Sigmoid colon (tissue), 7 donors: ENCODE data around the gene ABCF2. TPM values are rescaled to one million over a fixed set of nuclear protein-coding genes. Genes with fewer than 3 reads are reported as not detected.

Experiments
- DNase-seq: peaks from one replicate; pipeline ENCODE4 v3.0.0-alpha.2; 2019
- H3K27ac ChIP-seq, 4 donors: fragments of 200-600 bp; sonication (generic); one replicate each; pipeline ENCODE4 v1.5.1; 2016 to 2019; ENCODE audit warnings: mild to moderate bottlenecking in 1 of 4
- H3K27me3 ChIP-seq, 3 donors: fragments of 200-600 bp; sonication (generic); one replicate each; pipeline ENCODE4 v1.5.1; 2019; ENCODE audit warnings: mild to moderate bottlenecking in 1 of 3
- H3K36me3 ChIP-seq, 4 donors: fragments of 200-600 bp; sonication (generic); one replicate each; pipeline ENCODE4 v1.5.1; 2016 to 2019
- H3K4me1 ChIP-seq, 4 donors: fragments of 200-600 bp; sonication (generic); one replicate each; pipeline ENCODE4 v1.5.1; 2017 to 2019
- H3K4me3 ChIP-seq, 4 donors: fragments of 200-600 bp; sonication (generic); one replicate each; pipeline ENCODE4 v1.5.1; 2017 to 2019; ENCODE audit warnings: mild to moderate bottlenecking in 2 of 4, moderate library complexity in 1 of 4
- H3K9me3 ChIP-seq, 4 donors: fragments of 200-600 bp in 3 of 4; sonication (generic) in 3 of 4; one replicate each; pipeline versions ENCODE4 v1.5.1 to v1.6.1; 2013 to 2019
- EP300 ChIP-seq, 4 donors: sonication (generic); formaldehyde crosslinking; IDR thresholded peaks; one replicate each; pipeline ENCODE4 v1.6.1; 2017; ENCODE audit warnings: antibody characterized with exemption in 4 of 4
- POLR2A ChIP-seq, 2 donors: fragments of 450-650 bp; IDR thresholded peaks; one replicate each; pipeline ENCODE4 v1.6.1; 2016; ENCODE audit warnings: antibody characterized with exemption in 2 of 2, mild to moderate bottlenecking in 2 of 2, moderate library complexity in 2 of 2
- POLR2AphosphoS5 ChIP-seq, 4 donors: sonication (generic); formaldehyde crosslinking; IDR thresholded peaks; one replicate each; pipeline ENCODE4 v1.6.1; 2017; ENCODE audit warnings: antibody characterized with exemption in 4 of 4
- WGBS, 2 donors: extraction: QIAGEN DNeasy Blood & Tissue Kit; methylation state at CpG; one replicate each; pipeline ENCODE4 v1.1.7; 2013; 5-methylcytosine and 5-hydroxymethylcytosine counted together
- intact Hi-C: fragments of 100-400 bp; cut with DNase I; formaldehyde crosslinking; loops from one replicate; pipeline ENCODE4 v1.15.1; 2023
- polyA plus RNA-seq, 3 donors: library from polyadenylated mRNA; stranded (reverse); fragments of 200-250 nt; gene quantifications; one replicate each; pipeline ENCODE4 v1.2.3, GENCODE V29; 2013
- total RNA-seq, 4 donors: library from RNA; depleted of rRNA; stranded (reverse); fragments of >200 nt; gene quantifications; one replicate each; pipeline ENCODE4 v1.1.0, GENCODE V29; 2016
- TF ChIP-seq, protein P1 (sequence below), 4 experiments: fragments of 450-650 bp in 3 of 4; fragments of 200-600 bp in 1 of 4; IDR thresholded peaks; one replicate each; pipeline ENCODE4 v1.5.1; 2016 to 2019; ENCODE audit warnings: antibody characterized with exemption in 4 of 4, mild to moderate bottlenecking in 3 of 4, moderate library complexity in 2 of 4
- donor health status: healthy with polysubstance abuse.
- donor health status: Bipolar disorder and iron deficiency.
- donor health status: healthy.

The ABCF2 gene
- total and polyA plus RNA-seq, 7 donors = 18.3 to 34.6 (median 28.2) TPM

DNA sequence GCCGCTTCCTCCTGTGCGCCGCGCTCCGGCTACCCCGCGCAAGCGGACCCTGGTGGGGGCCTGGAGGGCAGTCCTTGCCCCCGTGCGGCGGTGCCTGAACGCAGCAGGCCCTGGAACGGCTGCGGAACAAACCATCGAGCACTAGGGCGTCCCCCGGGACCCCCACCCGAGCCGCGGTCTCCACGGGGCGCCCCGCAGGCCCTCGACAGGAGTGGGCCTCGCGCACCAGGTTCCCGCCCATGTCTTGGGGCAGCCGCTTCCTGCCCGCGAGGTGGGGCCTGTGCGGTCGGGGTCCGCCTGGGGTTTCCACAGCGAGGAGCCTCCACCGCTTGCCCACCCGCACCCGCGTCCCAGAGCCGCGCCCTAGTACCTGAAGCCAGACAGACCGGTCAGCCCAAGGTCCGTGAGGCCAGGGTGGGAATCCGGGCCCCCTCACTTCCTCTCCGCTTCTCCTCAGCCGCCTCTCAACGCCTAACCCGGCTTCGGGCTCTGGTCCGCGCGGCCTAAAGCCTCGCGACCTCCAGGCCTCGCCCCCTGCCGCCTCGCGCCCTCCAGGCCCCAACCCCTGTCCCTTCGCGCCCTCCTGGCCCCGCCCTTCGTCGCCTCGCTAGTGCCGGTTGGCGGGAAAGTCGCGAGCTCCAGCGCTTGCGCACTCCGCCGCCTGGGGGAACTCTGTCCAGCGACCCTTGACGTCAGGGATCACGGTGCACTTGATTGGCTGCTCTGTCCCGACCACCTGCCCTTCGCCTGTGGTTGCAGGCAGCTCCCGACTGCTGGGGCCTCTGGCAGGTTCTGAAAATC, 52.6 kb downstream of the ABCF2 start:
- H3K4me1 ChIP-seq = peaks cover 0 to 5% (median 0%) of the 10 kb centered on the region in 4 donors
- no peaks in the 10 kb centered on the region for H3K36me3 ChIP-seq
- no peak overlapping the region for H3K27ac ChIP-seq
- TF ChIP-seq POLR2A (IDR thresholded peaks at IDR 0.05) (no peak), EP300 (IDR thresholded peaks at IDR 0.05) (no peak)
- TF ChIP-seq, protein P1, sequence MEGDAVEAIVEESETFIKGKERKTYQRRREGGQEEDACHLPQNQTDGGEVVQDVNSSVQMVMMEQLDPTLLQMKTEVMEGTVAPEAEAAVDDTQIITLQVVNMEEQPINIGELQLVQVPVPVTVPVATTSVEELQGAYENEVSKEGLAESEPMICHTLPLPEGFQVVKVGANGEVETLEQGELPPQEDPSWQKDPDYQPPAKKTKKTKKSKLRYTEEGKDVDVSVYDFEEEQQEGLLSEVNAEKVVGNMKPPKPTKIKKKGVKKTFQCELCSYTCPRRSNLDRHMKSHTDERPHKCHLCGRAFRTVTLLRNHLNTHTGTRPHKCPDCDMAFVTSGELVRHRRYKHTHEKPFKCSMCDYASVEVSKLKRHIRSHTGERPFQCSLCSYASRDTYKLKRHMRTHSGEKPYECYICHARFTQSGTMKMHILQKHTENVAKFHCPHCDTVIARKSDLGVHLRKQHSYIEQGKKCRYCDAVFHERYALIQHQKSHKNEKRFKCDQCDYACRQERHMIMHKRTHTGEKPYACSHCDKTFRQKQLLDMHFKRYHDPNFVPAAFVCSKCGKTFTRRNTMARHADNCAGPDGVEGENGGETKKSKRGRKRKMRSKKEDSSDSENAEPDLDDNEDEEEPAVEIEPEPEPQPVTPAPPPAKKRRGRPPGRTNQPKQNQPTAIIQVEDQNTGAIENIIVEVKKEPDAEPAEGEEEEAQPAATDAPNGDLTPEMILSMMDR (IDR thresholded peaks at IDR 0.05) = no peak
- no peaks in the 10 kb centered on the region for H3K9me3 ChIP-seq
- no peak for DNase-seq
- intact Hi-C loops = loop anchor here (5.0 kb wide), 1 partner anchor 128 kb away; no protein-coding TSS in a partner anchor
- H3K4me3 ChIP-seq = no peak overlapping the region
- WGBS, 2 donors = 65 to 75% methylated on average over 77 of the region's 77 CpGs
- peaks cover 6 to 55% (median 26%) of the 10 kb centered on the region in 3 donors for H3K27me3 ChIP-seq

DNA sequence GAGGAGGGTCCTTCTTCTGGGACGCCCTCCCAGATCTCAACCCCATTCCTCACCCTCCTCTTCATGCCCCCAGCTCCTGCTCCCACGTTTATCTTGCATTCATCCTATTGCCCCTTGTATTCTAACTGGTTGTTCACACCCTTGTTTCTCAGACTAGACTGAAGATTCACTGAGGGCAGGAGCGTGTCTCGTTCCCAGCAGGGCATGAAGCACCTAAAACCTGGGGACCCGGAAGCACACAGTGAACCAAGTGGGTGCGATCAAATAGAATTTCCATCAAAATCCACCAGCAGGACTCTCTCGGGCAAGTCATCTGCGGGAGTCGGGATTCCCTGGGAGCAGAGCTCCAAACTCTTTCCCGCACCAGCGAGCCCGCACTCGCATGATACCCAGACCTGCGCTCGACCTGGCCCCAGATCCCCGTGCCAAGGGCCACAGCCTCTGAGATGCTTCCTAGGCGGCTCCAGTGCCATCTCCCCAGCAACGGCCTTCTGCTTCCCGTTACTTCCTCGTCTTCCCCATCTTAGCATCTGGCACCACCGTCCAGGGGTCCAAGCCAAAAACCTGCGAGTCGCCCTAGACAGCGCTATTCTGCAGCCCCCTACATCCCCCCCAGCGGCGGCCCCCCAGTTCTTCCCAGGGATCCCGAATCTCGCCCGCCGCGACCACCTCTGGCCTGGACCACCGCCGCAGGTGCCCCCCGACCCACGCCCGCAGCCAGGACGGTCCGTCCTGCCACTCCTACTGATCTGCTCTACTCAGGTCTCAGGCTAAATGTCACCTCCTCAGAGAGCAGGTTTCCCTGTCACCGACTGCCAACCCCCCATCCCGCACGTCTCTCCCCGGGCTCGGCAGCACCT, 53.4 kb downstream of the ABCF2 start:
- intact Hi-C loops = loop anchor here (5.0 kb wide), 1 partner anchor 129 kb away; no protein-coding TSS in a partner anchor
- no peak for DNase-seq
- H3K36me3 ChIP-seq = no peaks in the 10 kb centered on the region
- peaks cover 0 to 5% (median 0%) of the 10 kb centered on the region in 4 donors for H3K4me1 ChIP-seq
- no peak overlapping the region for H3K4me3 ChIP-seq
- peaks cover 6 to 55% (median 31%) of the 10 kb centered on the region in 3 donors for H3K27me3 ChIP-seq
- H3K27ac ChIP-seq = no peak overlapping the region
- TF ChIP-seq EP300 (IDR thresholded peaks at IDR 0.05) (no peak), POLR2AphosphoS5 (IDR thresholded peaks at IDR 0.05) (no peak), POLR2A (IDR thresholded peaks at IDR 0.05) (no peak)
- TF ChIP-seq, protein P1 (IDR thresholded peaks at IDR 0.05) = no peak
- no peaks in the 10 kb centered on the region for H3K9me3 ChIP-seq
- WGBS, 2 donors = 83 to 88% methylated on average over 43 of the region's 43 CpGs

DNA sequence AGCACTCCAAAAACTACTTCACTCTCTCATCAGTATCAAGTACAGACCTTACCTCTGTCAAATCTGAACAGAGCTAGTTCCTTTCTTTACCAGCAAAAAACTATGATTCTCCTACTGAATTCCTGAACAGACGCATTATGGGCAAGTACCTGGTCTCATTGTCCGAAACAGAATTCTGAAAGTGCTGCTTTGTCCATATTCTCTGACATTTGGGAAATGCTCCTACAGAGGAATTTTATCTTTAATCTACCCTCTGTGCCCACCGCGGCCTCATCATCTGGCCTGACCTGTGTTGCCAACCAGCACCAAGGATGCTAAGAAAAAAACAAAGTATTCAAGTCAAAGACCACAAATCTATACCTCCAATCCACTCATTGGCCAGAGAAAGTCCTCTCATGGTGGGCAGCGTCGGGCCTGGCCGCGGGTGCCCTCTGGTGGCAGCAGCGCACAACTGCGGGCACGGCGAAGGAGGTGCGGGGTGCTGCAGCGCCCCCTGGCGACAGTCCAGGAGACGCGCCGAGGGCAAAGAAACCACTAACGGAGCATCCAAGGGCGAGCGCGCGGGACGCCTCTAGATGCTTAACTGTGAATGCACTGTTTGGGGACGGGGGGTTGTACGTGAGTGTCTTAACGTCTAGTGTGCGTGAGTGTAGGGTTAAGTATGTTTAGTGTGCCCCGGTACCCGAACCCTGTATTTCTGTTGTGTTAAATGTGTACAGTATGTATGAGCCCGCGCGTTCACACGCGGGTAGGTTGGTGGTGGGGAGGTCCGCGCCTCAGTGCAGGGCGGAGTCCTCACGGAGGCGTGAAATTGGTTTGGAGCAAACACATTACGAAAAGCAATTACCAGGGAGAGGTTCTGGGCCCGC, 54.5 kb downstream of the ABCF2 start:
- Histone ChIP-seq H3K9me3 (no peaks in the 10 kb centered on the region), H3K36me3 (no peaks in the 10 kb centered on the region), H3K27ac (no peak overlapping the region), H3K4me1 (peaks cover 0 to 13% (median 8%) of the 10 kb centered on the region in 4 donors), H3K4me3 (no peak overlapping the region), H3K27me3 (peaks cover 13 to 60% (median 42%) of the 10 kb centered on the region in 3 donors)
- peak; percentile 90 for DNase-seq
- intact Hi-C loops = loop anchor here (1.0 to 5.0 kb wide), 2 partner anchors 48 to 130 kb away; no protein-coding TSS in a partner anchor
- WGBS, 2 donors = 17 to 23% methylated on average over 42 of the region's 42 CpGs
- TF ChIP-seq EP300 (IDR thresholded peaks at IDR 0.05) = no peak
- TF ChIP-seq POLR2A (IDR thresholded peaks at IDR 0.05) = no peak
- peak in 1 of 4 donors; percentile 19 for TF ChIP-seq POLR2AphosphoS5 (IDR thresholded peaks at IDR 0.05)
- TF ChIP-seq, protein P1 (IDR thresholded peaks at IDR 0.05) = peak; percentile 100

DNA sequence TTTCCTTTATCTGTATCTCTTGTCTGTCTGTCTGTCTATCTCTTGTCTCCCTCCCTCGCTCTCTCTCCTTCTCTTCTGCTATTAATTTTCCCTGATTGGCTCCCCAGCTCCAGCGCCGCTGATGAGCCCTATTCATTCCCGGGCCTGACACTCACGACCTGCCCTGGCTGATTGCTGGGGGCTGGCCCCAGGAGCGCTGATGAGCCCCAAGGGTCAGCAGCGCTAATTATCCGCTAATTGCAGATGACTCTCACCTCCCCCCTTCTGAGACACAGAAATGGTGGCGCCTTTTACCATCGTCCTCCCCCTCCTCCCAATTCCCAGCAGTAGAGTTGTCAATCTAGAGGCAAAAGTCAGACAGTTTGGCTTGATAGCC, 58.2 kb downstream of the ABCF2 start:
- no peak overlapping the region for H3K4me3 ChIP-seq
- peaks cover 26 to 66% (median 46%) of the 10 kb centered on the region in 3 donors for H3K27me3 ChIP-seq
- no peaks in the 10 kb centered on the region for H3K9me3 ChIP-seq
- TF ChIP-seq POLR2A (IDR thresholded peaks at IDR 0.05) = no peak
- no peak for TF ChIP-seq EP300 (IDR thresholded peaks at IDR 0.05)
- TF ChIP-seq POLR2AphosphoS5 (IDR thresholded peaks at IDR 0.05) = no peak
- TF ChIP-seq, protein P1 (IDR thresholded peaks at IDR 0.05) = no peak
- no peak overlapping the region for H3K27ac ChIP-seq
- intact Hi-C loops = no loop called here
- H3K36me3 ChIP-seq = no peaks in the 10 kb centered on the region
- 31 to 35% methylated on average over 10 of the region's 10 CpGs for WGBS, 2 donors
- no peak for DNase-seq
- peaks cover 0 to 19% (median 17%) of the 10 kb centered on the region in 4 donors for H3K4me1 ChIP-seq
